Measurements from ENCODE around the gene LARGE1.

DNA sequence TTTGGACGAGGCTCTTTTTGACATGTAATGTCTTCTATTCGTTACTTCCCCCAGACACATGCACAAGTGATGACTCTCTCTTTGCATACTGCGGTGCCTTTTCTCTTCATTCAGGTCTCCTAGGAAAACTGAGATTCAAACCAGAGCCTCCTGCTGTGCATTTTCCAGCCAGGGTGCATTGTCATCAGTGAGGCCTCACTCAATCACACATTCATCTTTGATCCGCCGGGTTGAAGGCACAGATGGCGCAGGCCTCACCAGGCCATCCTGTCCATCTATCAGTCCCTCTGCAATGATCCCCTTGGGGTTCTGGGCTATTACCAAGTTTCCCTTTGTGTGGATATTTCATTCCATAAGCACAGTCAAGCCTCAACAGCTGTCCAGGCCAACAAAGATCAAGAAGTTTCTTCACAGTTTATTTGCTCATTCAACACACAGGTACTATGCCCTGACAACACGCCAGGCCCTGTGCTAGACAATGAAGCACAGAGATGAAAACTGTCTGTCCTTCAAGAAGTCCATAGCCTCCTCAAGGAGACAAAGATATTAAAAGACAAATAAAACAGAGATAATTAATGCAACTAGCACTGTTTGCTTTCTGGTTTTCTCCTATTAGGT, 107.8 kb downstream of the LARGE1 start:
- TF ChIP-seq, protein P1, sequence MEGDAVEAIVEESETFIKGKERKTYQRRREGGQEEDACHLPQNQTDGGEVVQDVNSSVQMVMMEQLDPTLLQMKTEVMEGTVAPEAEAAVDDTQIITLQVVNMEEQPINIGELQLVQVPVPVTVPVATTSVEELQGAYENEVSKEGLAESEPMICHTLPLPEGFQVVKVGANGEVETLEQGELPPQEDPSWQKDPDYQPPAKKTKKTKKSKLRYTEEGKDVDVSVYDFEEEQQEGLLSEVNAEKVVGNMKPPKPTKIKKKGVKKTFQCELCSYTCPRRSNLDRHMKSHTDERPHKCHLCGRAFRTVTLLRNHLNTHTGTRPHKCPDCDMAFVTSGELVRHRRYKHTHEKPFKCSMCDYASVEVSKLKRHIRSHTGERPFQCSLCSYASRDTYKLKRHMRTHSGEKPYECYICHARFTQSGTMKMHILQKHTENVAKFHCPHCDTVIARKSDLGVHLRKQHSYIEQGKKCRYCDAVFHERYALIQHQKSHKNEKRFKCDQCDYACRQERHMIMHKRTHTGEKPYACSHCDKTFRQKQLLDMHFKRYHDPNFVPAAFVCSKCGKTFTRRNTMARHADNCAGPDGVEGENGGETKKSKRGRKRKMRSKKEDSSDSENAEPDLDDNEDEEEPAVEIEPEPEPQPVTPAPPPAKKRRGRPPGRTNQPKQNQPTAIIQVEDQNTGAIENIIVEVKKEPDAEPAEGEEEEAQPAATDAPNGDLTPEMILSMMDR (conservative IDR thresholded peaks at IDR 0.05; ENCODE audit: low read depth, low read length) = no peak
- no peak for TF ChIP-seq EZH2 (IDR thresholded peaks at IDR 0.05; ENCODE audit: low read length, unreplicated experiment)
